Measurements from ENCODE around the gene SPEG. TPM values are rescaled to one million over a fixed set of nuclear protein-coding genes. Genes with fewer than 3 reads are reported as not detected.
A peak's percentile ranks its signal among the peaks of the same experiment; 100 is the strongest.

SPEG gene
- total RNA-seq, 1 donor, result 48.8 TPM

- no peak overlapping the region for H3K4me3 ChIP-seq (ENCODE audit: low read depth, low read length)
- DNase-seq (ENCODE audit: low read depth), result no peak
- TF ChIP-seq CTCF (IDR thresholded peaks at IDR 0.05; ENCODE audit: insufficient read depth, low read depth, low read length), result no peak
Measured at GRCh38 chr2:219472629-219473187, 38.1 kb downstream of the SPEG start.

GRCh38 chr2:219473511-219473910 is 38.9 kb downstream of the SPEG start:
- H3K4me3 ChIP-seq (ENCODE audit: low read depth, low read length), result no peak overlapping the region
- no peak for TF ChIP-seq CTCF (IDR thresholded peaks at IDR 0.05; ENCODE audit: insufficient read depth, low read depth, low read length)
- DNase-seq (ENCODE audit: low read depth), result no peak

- no peak overlapping the region for H3K4me3 ChIP-seq (ENCODE audit: low read depth, low read length)
- no peak for TF ChIP-seq CTCF (IDR thresholded peaks at IDR 0.05; ENCODE audit: insufficient read depth, low read depth, low read length)
- DNase-seq (ENCODE audit: low read depth), result no peak
Measured at GRCh38 chr2:219474285-219475060, 39.8 kb downstream of the SPEG start.

- TF ChIP-seq CTCF (IDR thresholded peaks at IDR 0.05; ENCODE audit: insufficient read depth, low read depth, low read length), result no peak
- no peak overlapping the region for H3K4me3 ChIP-seq (ENCODE audit: low read depth, low read length)
- no peak for DNase-seq (ENCODE audit: low read depth)
Measured at GRCh38 chr2:219475278-219475677, 40.6 kb downstream of the SPEG start.

- H3K4me3 ChIP-seq (ENCODE audit: low read depth, low read length), result no peak overlapping the region
- peak; percentile 88 for TF ChIP-seq CTCF (IDR thresholded peaks at IDR 0.05; ENCODE audit: insufficient read depth, low read depth, low read length)
- peak; percentile 56 for DNase-seq (ENCODE audit: low read depth)
Measured at GRCh38 chr2:219475697-219476651, 41.3 kb downstream of the SPEG start.

GRCh38 chr2:219476652-219477151 is 42.1 kb downstream of the SPEG start:
- DNase-seq (ENCODE audit: low read depth), result no peak
- H3K4me3 ChIP-seq (ENCODE audit: low read depth, low read length), result no peak overlapping the region
- TF ChIP-seq CTCF (IDR thresholded peaks at IDR 0.05; ENCODE audit: insufficient read depth, low read depth, low read length), result no peak
